Fibroblast of the conjunctiva (primary cell): ENCODE measurements around the gene CC2D1A.

Experiments
- DNase-seq: peaks from one replicate; pipeline ENCODE4 v3.0.0-alpha.2; 2010; ENCODE audit warnings: low read depth

Gene CC2D1A

GRCh38 chr19:13980340-13980739 lies 74.3 kb downstream of the CC2D1A start:
- DNase-seq, result no peak
